Suppressor macrophage treated with lipopolysaccharide for 1 hour (primary cell): ENCODE results near the gene RPP30.
A peak's percentile ranks its signal among the peaks of the same experiment; 100 is the strongest.
"Not testable (repeated sequence)": the region's sequence is repeated elsewhere in the genome, so short reads cannot be mapped to it uniquely, and the experiment has no call there.

Experiments used
- DNase-seq, 3 donors: peaks; one replicate each; pipeline ENCODE4 v3.0.0-alpha.2; 2020 to 2022

RPP30 gene

GRCh38 chr10:90872648-90873020, 860 bp downstream of the RPP30 start:
- DNase-seq: no peak

- no peak for DNase-seq
Observed at GRCh38 chr10:90879062-90879461, 7.3 kb downstream of the RPP30 start.

DNA sequence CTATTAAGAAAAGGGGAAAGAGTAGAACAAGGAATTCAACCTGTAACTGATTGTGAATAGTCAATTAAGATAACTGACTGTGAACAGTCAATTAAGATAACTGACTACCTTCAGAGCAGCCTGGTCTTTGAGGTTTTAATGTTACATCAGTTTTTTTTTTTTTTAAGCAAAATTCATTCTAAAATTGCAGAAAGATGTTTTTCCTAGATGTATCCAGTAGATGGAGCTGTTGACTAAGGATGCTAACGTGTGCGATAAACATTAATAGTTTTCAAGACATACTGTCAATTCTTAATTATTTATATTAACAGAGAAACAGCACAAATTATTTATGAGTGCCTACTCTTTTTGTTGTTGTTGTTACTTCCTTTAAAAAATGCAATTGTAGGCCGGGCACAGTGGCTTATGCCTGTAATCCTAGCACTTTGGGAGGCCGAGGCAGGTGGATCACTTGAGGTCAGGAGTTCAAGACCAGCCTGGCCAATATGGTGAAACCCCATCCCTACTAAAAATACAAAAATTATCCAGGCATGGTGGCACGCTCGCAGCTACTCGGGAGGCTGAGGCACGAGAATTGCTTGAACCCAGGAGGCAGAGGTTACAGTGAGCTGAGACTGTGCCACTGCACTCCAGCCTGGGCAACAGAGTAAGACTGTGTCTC, 8.4 kb downstream of the RPP30 start:
- DNase-seq: peak; percentile 32 to 67 (median 65)

GRCh38 chr10:90884431-90884830, 12.7 kb downstream of the RPP30 start:
- no peak for DNase-seq

DNA sequence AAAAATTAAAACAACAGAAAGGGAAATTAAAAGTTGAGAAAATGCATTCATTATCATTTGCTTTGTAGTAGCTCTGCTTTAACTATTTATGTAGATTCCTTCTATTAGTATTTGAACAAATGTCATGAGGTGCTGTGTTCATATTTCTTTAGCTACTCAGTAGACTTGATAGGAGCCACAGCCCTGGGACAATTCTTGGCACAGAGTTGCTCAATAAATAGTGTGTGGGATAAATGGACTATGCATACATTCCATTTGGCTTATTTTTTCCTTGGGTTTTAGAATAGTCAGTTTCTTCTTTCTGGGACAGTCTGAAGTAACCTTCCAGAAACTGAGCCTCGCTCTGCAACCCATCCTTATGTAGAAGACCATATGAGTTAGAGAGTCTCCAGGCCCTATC, 13.4 kb downstream of the RPP30 start:
- no peak for DNase-seq

DNA sequence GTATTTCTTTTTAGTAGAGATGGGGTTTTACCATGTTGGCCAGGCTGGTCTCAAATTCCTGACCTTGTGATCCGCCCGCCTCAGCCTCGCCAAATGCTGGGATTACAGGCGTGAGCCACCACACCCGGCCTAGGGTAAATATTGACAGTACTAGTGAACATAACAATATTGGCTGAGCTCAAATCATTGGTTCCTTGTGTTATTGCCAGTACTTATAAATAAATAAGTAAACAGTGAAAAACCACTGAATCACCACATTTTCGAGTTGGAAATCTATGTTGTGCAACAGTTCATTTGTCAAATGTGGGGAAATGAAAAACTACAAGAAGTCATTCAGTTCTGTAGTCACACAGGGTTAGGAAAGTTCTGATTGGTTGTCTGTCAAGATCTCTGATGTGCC, 15.8 kb downstream of the RPP30 start:
- DNase-seq: no peak

GRCh38 chr10:90888387-90888786, 16.6 kb downstream of the RPP30 start:
- DNase-seq: no peak

DNA sequence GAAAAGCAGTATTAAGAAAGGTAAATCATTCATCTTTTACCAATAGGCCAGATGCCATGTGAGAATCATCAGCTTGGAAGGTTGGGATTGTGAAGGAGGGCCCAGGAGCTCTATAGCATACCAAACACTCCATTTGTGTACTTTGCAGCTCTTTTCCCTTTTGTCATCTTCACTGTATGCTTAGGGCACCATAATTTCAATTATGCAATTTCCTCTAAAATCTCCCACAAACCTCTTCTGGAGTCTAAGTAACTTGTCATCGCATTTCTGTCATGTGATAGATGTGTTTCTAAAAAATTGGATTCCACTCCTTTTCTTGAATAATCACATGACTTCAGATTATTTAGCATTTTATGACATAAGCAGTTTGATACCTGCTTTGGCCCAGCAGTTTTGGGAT, 17.9 kb downstream of the RPP30 start:
- peak; percentile 4 to 55 (median 43) for DNase-seq

- DNase-seq: no peak
Observed at GRCh38 chr10:90890347-90890746, 18.6 kb downstream of the RPP30 start.

DNA sequence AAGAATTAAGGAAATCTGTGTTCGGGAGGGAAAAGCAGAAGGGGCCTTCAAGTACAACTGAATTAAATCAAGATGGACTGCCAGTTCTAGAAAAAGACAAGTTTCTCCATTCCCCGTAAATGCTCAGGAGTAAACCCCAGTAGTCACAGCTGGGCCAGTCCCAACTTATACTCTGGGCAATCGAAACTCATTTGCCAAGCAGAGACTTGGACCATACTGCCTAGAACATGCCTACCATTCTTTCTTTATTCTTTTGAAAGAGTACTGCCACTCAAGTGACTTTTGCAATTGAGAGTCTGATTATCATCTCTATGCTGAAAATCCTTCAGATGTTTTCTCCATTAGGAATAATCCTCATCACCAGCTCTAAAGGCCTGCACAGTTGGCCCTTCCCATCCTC, 21.4 kb downstream of the RPP30 start:
- no peak for DNase-seq

DNA sequence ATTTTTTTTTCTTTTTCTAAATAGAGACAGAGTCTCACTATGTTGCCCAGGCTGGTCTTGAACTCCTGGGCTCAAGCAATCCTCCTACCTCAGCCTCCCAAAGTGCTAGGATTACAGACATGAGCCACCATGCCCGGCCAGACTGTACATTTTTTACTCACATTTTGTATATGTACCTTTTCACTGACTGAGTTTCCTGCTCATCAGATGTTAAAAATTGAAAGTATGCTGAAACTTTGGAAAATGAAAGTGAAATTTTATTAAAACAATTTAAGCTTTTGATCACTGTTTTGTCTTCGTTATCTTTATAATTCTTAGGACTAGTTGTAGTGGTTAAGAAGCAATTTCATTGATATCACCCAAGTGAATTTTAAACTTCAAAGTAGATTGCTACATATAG, 25.1 kb downstream of the RPP30 start:
- not testable (repeated sequence) for DNase-seq

DNA sequence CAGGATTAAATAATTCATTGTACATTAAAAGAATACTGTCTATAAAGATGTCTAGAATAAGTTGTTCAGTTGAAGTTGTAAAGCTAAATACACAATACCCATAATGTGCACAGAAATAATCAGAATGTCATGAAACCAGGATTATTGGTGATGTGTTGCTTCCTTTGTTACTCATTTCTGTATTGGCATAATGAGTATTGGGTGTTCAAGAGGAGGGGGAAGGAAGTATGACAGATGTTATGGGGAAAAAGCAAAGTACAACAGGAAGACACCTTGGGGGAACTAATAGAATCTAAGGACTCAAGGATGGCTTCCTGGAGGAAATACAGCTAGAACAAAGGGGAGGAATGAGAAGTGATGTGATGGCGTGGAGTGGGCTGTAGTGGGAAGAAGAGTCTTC, 34.2 kb downstream of the RPP30 start:
- no peak for DNase-seq

DNA sequence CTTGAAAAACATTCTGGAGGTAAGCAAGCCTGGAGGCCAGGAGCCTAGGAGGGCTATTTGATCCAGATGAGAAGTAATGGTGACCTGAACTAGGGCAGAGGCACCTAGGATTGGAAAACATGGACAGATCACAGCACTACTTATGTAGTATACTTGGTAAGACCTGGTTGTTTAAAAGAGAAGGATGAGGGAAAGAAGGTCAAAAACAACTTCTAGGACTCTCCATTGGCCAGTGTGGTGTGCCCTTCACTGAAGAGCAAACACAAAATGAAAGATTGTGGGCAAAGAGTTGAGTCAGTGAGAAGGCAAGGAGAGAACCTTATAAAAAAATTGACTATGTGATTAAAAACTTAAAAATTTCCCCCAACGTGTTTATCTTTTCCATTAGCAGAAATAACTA, 34.8 kb downstream of the RPP30 start:
- DNase-seq: no peak

- DNase-seq: peak; percentile 80 to 85 (median 81)
Observed at GRCh38 chr10:90911133-90912051, 39.6 kb downstream of the RPP30 start.

GRCh38 chr10:90912174-90912573, 40.4 kb downstream of the RPP30 start:
- no peak for DNase-seq

DNA sequence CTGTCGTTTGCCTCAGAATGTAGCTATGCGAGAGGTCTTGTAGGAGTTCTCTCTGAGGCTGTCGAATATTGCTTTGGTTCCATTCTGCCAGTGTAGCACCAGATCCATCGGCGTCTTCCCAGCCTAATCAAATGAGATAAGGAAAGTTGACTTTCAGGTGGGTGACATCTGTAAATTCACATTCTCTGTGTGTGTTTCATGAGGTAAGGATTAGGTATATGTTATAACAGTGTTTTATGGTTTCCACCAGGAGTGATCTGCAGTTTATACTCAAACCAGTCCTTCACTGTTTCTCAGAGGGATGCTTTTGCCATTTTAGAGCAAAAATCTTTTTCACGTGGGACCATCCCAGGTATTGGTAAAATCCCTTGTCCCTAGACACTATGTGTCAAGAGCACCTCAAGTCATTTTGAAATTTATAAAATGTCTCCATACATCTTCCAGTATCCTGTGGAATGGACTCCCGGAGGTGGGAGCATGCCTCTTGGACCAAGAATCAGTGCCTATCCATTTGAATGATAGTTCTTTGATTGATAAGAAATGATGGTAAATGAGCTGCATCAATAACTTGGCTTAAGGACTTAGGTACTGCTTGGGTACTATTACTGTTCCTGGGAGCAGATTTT, 41.2 kb downstream of the RPP30 start:
- no peak for DNase-seq

- no peak for DNase-seq
Observed at GRCh38 chr10:90913774-90914420, 42.1 kb downstream of the RPP30 start.

DNA sequence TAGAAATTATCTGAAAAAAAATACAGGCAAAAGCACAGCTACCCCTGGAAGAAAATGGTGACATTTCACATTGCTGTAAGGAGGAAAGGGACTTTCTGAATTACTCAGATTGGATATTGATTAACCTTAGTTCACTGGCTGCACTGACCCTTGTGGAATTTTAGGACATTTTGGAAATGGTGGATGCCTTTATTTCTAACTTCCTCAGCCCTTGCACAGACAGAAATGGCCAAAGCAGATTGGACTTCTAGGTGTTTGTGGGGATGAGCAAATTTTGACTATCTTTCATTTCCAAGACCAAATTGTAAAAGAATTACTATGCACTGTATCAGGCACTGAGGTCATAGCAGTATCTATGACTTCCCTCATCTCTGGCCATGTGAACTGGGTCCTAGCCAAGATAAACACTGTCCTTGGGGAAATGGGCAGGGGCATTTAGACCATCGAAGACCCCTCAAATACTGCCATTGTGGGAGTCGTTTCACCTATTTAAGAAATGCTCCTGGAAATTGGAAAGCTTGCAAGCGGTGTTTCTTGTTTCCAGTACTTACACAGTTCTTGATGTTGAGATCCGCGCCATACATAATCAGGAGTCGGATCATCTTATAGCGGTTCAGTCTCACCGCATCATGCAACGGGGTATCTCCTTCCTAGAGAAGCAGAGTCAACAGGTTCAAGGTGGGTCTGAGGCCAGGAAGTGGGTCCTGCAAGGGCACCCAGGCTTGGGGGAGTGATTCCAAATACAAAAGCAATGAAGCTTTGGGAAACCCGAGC, 43.4 kb downstream of the RPP30 start:
- no peak for DNase-seq

- DNase-seq: no peak
Observed at GRCh38 chr10:90915766-90916075, 43.9 kb downstream of the RPP30 start.

DNA sequence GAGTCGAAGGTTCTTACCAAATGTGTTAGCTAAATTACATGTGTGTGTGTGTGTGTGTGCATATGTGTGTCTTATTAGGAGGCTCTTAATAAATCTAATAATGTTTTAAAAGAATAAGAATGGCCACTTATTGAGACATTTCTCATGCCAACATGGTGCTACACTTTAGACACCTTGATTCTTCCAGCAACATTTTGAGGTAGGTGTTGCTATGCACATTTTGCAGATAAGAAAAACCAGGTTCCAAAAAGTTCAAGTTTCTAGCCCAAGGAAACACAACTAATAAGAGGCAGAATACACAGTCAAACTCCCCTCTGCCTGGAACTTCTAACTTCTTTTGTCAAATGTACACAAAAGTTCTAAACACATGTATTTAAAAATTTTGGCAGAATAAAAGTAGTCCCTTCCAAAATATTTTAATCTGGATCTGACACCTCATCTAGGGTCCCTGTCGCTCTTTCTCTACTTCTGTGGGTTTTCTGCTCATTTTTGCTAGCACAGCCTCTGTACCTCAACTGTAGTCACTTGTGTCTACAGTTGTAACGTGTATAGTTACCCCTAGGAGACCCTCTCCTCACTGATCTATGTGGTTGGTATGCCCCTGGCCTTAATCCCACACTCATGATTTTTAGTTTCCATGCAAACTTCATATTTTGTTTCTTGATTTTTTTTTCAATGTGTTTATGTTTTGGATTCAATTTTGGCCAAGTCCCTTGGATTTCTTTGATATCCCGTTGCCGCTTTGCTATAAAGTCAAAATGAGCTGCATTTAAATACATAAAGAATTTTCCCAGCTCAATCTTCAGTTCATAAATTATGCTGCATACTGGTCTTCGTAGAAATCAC, 44.8 kb downstream of the RPP30 start:
- no peak for DNase-seq

GRCh38 chr10:90917238-90917967, 45.6 kb downstream of the RPP30 start:
- DNase-seq: peak in 2 of 3 donors; percentile 5 to 26
